Activated CD4-positive, CD25-positive, alpha-beta regulatory T cell (primary cell): ENCODE measurements around the gene DNASE1L1.
A peak's percentile ranks its signal among the peaks of the same experiment; 100 is the strongest.
"Not testable (repeated sequence)": the region's sequence is repeated elsewhere in the genome, so short reads cannot be mapped to it uniquely, and the experiment has no call there.

ENCODE experiments used
- DNase-seq, 4 experiments: peaks; one replicate each; lab custom pipeline; 2025; lab: John Stamatoyannopoulos, UW

Gene DNASE1L1

GRCh38 chrX:154403858-154404257, 5.2 kb downstream of the DNASE1L1 start:
- no peak for DNase-seq

DNA sequence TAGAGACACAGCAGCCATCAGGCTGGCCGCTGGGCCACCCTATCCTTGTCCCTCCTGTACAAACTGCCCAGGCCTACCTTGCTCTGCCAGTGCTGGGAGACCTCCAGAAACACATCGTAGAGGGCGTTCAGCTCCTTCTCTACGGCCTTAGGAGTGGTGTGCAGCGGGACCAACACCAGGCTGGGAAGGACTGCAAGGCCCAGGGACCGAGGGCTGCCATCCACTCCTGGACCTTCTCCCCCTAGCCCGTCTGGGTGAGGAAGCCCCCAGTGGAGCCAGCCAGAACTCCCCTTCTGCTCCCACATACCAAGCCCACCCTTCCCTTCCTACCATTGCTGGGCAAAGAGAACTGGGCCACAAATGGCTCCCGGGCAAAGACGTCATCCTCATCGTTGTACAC, 5.9 kb downstream of the DNASE1L1 start:
- no peak for DNase-seq

- DNase-seq, result no peak
Observed at GRCh38 chrX:154402622-154403127, 6.4 kb downstream of the DNASE1L1 start.

DNA sequence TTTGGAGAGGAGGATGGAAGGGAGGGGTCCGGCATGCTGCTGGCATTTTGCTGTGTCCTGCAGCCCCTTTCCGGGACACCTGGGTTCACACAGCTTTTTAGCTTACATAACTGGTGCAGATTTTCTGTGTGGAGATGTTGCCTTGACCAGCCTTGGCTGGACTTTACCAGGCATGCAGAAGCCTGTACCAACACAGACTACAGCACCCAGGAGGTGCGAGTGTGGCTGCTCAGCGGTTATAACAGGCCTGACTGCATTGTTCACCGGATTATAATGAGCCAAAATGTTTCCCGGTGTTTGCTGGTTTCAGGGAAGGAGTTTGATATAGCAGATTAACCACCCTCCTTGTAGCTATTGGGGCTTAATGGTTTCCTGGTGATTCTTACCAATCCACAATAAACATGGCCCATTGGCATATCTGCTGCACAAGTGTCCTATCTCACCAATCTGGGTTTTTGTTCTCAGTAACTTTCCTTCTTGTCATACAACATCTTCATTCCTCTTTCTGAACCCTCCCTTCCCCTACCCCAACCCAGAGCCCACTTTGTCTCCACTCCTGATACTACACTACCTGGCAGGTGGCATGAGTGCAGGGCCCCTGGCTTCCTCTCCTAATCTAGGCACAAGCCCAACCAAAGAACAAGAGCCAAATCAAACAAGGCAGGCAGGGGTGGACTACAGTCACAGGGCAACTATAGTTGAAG, 7.0 kb downstream of the DNASE1L1 start:
- DNase-seq, result no peak

- DNase-seq, result no peak
Observed at GRCh38 chrX:154401045-154401799, 7.8 kb downstream of the DNASE1L1 start.

DNA sequence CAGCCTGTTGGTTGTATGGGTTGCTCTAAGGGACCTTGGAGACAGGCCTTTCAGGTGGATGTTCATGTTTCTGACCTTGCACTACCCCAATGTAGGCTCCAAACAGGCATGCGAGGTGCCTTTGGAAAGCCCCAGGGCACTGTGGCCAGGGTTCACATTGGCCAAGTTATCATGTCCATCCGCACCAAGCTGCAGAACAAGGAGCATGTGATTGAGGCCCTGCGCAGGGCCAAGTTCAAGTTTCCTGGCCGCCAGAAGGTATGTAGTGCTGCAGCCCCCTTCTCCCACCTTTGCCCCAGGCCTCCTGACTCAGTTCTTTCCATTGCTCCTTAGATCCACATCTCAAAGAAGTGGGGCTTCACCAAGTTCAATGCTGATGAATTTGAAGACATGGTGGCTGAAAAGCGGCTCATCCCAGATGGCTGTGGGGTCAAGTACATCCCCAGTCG, 8.7 kb downstream of the DNASE1L1 start:
- not testable (repeated sequence) for DNase-seq

DNA sequence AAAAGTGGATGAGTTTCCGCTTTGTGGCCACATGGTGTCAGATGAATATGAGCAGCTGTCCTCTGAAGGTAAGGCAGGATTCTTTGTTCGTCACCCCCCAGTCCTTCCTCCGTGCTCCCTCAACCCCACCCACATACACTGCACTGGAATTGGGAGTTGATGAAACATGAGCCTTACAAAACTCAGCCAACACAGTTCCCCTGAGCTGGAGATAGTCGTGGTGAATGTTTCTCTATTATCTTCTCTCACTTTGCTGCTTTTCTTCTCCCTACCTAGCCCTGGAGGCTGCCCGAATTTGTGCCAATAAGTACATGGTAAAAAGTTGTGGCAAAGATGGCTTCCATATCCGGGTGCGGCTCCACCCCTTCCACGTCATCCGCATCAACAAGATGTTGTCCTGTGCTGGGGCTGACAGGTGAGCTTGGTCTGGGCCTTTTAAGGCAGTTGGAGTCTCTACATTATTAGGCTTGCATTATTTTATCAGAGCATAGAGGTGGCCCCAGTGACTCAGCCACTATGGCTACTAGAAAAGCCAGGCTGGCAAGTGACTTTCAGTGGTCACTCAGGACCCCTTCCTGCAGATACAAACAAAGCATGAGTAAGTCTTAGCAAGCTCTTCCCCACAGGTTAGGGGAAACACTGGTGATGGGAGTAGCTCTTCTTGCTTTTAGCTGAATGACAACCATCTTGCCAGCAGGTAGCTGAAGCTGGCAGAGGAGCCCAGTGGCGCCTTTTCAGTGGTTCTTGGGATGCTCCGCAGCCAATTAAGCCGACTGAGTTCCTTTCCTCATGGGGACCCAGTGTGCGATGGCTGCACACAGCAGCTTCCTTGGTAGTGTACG, 9.3 kb downstream of the DNASE1L1 start:
- DNase-seq, result peak in 1 of 4 experiments; percentile 15

DNA sequence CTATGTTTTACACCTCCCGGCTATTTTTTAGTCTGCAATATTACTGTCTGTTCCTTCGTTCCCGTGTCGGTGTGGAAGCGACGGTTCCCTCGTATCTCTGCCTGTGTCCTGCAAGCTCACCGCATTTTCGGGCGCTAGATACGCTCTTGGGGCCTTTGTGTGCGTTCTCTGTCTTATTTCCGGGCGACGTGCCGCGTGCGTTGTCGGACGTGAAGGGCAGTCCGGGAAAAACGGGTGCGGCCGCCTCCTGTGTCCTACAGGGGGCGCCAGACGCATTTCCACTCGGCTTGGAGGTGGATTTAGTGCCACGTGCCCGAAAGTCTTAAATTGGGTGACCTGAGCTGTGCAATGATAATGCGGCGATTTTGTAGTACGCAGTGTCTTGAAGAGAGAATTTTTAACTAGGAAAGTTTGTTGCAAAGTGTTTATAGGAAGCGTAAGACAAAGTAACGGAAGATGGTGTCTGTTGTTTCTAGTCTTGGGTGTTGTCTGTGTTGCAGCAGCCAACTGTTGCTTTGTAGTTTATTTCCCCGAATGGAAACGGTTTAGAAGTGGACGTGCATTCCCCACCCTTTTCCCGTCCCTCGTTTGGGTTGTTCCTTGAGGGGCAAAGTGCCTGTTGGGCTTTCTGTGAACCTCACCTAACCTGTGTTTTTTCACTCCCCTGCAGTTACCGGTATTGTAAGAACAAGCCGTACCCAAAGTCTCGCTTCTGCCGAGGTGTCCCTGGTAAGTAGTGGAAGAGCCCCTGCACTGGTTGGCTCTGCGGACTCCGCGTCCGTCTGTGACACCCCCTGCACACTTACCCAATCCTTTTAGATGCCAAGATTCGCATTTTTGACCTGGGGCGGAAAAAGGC, 10.2 kb downstream of the DNASE1L1 start:
- peak; percentile 68 to 69 (median 69) for DNase-seq

DNA sequence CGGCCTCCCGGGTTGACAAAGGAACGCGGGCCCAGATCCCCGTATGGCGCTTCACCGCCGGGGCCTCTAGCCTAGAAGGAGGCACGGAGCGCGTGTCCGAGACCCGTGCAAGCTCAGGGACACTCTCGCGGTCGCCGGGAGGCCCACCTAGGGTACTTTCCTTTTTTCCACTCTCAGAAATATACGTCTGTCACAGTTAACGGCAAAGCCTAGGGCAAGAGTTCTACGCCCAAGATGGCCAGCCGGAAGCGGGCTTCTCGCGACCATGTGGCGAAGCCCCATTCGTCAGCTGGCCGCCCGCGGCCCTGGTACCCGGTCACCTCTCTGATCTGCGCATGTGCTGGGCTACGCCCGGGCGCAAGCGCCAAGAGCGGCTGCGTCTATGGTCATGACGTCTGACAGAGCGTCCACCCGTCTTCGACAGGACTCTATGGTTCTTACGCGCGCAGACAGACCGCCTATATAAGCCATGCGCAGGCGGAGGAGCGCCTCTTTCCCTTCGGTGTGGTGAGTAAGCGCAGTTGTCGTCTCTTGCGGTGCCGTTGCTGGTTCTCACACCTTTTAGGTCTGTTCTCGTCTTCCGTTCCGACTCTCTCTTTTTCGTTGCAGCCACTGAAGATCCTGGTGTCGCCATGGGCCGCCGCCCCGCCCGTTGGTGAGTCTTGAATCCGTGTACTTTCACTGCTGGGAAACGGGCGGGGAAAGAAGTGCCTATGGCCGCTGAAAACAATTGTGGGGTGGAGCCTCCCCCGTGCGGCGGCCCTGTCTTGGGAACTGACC, 11.0 kb downstream of the DNASE1L1 start, which contains the start of gene RPL10:
TSS of gene RPL10 (plus strand) at position 490 of the 780 bp plus-strand sequence. CDS start at position 633, 143 bp downstream.
- DNase-seq, result peak; percentile 66 to 80 (median 74)

DNA sequence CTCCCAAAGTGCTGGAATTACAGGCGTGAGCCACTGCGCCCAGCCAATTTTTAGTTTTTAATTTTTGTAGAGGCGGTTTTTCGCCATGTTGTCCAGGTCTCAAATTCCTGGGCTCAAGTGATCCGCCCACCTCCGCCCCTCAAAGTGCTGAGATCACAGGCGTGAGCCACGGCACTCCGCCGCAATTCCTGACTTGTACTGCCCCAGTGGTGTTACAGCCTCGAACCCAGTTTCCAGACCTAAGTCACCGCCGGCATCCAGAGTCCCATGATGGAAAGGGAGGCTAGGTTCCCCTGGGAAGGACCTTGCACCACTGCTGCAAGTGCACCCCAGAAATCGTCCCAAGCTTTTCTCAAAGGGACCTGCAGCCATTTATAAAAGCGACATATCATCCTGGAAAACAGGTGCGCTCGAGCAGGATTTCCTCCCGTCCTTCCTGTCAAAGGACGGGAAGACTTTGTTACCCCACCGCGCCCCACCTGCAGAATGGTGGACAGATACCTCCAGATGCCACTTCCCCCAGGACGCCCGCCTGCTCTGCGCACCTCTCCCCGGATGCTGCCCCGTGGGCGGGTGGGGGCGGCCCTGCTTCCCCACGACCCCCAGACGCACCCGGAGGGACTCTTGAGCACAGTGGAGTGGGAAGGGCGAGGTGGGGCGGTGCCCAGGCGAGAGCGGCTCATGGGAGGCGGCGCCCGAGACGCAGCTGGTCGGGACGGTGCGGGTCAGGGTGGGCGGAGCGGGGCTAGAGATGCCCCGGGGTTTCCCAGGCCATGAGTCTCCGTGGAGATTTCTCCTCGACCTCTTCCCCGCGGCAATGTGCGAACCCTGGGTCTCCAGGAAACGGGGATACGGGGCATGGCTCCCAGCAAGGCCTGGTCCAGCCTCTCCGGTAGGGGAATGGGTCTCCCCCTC, 11.8 kb downstream of the DNASE1L1 start:
- DNase-seq, result peak in 3 of 4 experiments; percentile 19 to 50 (median 45)

GRCh38 chrX:154396363-154396762, 12.7 kb downstream of the DNASE1L1 start:
- DNase-seq, result not testable (repeated sequence)

DNA sequence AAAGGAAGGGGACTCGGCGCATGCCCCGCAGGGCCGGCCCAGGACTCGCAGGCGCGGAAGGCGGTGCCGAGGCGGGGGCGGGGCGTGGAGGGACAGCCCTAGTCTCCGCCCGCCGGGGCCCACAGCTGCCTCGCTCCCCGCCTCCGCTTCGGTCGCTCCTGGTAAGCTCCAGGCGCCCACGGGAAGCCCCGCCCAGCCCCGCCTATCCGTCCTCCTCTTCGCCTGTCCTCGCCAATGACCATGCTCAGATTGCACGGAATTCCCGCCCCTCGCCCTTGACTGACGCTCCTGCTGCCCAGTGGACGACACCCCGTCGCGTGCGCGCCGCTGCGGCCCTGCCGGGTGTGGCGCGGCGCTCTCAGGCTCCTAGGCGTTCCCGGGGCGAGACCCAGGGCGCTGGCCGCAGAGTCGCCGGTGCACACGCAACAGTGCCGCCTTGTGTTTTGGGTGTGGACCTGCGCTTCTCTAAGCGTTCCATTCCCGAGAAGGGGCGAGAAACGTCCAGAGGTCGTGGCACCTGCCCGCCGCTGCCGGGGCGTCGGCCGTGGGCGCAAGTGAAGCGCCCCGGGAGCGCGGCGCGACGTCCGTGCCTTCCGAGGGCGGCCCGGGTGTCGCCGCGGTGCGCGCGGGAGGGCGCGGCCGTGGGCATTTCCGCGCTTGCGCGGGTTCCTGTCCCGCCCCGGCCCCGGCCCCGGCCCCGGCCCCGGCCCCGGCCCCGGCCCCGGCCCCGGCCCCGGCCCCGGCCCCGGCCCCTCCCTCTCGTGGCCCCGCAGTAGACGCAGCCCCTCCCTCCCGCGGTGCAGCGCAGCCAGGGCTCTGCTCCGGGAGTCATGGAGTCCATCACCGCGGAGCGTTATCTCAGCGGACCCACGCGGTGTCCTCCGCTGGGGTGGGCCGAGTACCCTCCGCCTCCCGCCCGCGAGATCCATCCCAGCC, 19.0 kb downstream of the DNASE1L1 start:
- not testable (repeated sequence) for DNase-seq

DNA sequence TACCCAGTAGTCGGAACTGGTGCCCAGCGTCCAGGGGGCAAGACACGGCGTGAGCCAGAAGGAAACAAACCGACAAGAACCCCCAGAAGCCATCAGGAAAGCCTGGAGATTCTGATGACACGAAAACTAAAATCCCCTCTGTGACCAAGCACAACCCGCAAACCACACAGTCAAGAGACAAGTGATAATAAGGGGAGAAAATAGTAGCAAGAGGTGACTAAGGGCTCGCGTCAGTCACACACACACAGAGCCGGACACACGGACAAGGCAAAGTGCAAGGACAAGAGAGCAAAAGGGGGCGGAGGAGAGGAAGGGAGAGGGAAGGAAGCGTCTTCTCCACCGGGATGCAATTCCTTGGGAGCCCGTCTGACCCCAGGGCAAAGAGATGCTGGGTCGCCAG, 20.4 kb downstream of the DNASE1L1 start:
- not testable (repeated sequence) for DNase-seq

- DNase-seq, result not testable (repeated sequence)
Observed at GRCh38 chrX:154388094-154388493, 21.0 kb downstream of the DNASE1L1 start.

GRCh38 chrX:154384284-154384892, 24.7 kb downstream of the DNASE1L1 start:
- no peak for DNase-seq

- no peak for DNase-seq
Observed at GRCh38 chrX:154383359-154384283, 25.4 kb downstream of the DNASE1L1 start.
